ENCODE data around the gene PROX2.

Gene PROX2

GRCh38 chr14:74875941-74876913 is at the start of gene PROX2:
TSS of gene PROX2 (minus strand) at chr14:74876145. CDS start at chr14:74863834, 12,311 bp downstream.
- DNase-seq, result peak; percentile 46

GRCh38 chr14:74924061-74924460 is 48.1 kb upstream of the PROX2 start:
- no peak for DNase-seq

GRCh38 chr14:74922752-74923401 is 46.9 kb upstream of the PROX2 start, which contains the start of gene RPS6KL1:
TSS of gene RPS6KL1 (minus strand) at chr14:74923260. CDS start at chr14:74921541, 1,719 bp downstream.
- DNase-seq, result peak; percentile 77

GRCh38 chr14:74921987-74922751 is 46.2 kb upstream of the PROX2 start:
- DNase-seq, result no peak

- no peak for DNase-seq
These were observed 45.2 kb upstream of the PROX2 start for GRCh38 chr14:74921053-74921620.

- DNase-seq, result no peak
These were observed 44.3 kb upstream of the PROX2 start for GRCh38 chr14:74920281-74920680.

GRCh38 chr14:74919421-74920165 is 43.6 kb upstream of the PROX2 start:
- DNase-seq, result no peak

- no peak for DNase-seq
These were observed 42.4 kb upstream of the PROX2 start for GRCh38 chr14:74918380-74918779.

- DNase-seq, result no peak
These were observed 41.7 kb upstream of the PROX2 start for GRCh38 chr14:74917646-74918081.

GRCh38 chr14:74917178-74917543 is 41.2 kb upstream of the PROX2 start:
- DNase-seq, result no peak

GRCh38 chr14:74915826-74916225 is 39.9 kb upstream of the PROX2 start:
- no peak for DNase-seq

GRCh38 chr14:74915426-74915825 is 39.5 kb upstream of the PROX2 start:
- no peak for DNase-seq

- peak; percentile 62 for DNase-seq
These were observed 38.1 kb upstream of the PROX2 start for GRCh38 chr14:74913986-74914573.

GRCh38 chr14:74913393-74913910 is 37.5 kb upstream of the PROX2 start:
- DNase-seq, result no peak

- DNase-seq, result no peak
These were observed 36.9 kb upstream of the PROX2 start for GRCh38 chr14:74912801-74913200.

- DNase-seq, result no peak
These were observed 36.2 kb upstream of the PROX2 start for GRCh38 chr14:74912111-74912510.

GRCh38 chr14:74911704-74912103 is 35.8 kb upstream of the PROX2 start:
- DNase-seq, result no peak

- no peak for DNase-seq
These were observed 35.3 kb upstream of the PROX2 start for GRCh38 chr14:74911221-74911620.

GRCh38 chr14:74910556-74910955 is 34.6 kb upstream of the PROX2 start:
- DNase-seq, result no peak

- DNase-seq, result no peak
These were observed 34.0 kb upstream of the PROX2 start for GRCh38 chr14:74909911-74910310.

- DNase-seq, result no peak
These were observed 33.6 kb upstream of the PROX2 start for GRCh38 chr14:74909501-74909900.
